SK-N-SH (cell line): ENCODE results near the gene KIF21B. TPM values are rescaled to one million over a fixed set of nuclear protein-coding genes. Genes with fewer than 3 reads are reported as not detected.

ENCODE experiments used
- CTCF ChIA-PET: fragments of 300-600, 350-600 bp; formaldehyde crosslinking; extraction: SDS; loops from one replicate; lab custom pipeline; 2021; lab: Yijun Ruan, JAX
- POLR2A ChIA-PET: fragments of 350-600 bp; sonication (Branson Sonifier 250); formaldehyde crosslinking; extraction: SDS; loops from one replicate; lab custom pipeline; 2020; ENCODE audit warnings: antibody characterized with exemption, inconsistent platforms; lab: Yijun Ruan, JAX
- DNase-seq: peaks from one replicate; pipeline ENCODE4 v3.0.0; 2012
- H2AFZ ChIP-seq: fragments of 200-600 bp; sonication (generic); 2 replicates; pipeline ENCODE4 v1.8.1; 2016; ENCODE audit warnings: antibody characterized with exemption, mild to moderate bottlenecking, low read depth
- H3F3A ChIP-seq: fragments of 200-600 bp; sonication (generic); replicated peaks from 2 replicates; pipeline ENCODE3; 2016; ENCODE audit warnings: antibody characterized with exemption, mild to moderate bottlenecking; ENCODE audit not compliant: insufficient read depth
- H3K27ac ChIP-seq, 2 experiments: fragments of 200-500 bp in 1 of 2; fragments of 200-600 bp in 1 of 2; sonication (Bioruptor generic) in 1 of 2; sonication (generic), shearing (Covaris generic) in 1 of 2; 2 replicates each; pipeline versions ENCODE4 v1.5.1 to v1.6.1; 2014 to 2016; ENCODE audit warnings: low read depth in 2 of 2, inconsistent platforms in 1 of 2, low read length in 1 of 2, mild to moderate bottlenecking in 1 of 2, mixed read lengths in 1 of 2
- H3K27me3 ChIP-seq: fragments of 200-600 bp; sonication (generic), shearing (Covaris generic); 2 replicates; pipeline ENCODE4 v1.6.1; 2016; ENCODE audit warnings: mixed run types; ENCODE audit not compliant: insufficient read depth
- H3K36me3 ChIP-seq, 2 experiments: fragments of 200-500 bp in 1 of 2; fragments of 200-600 bp in 1 of 2; sonication (Bioruptor generic) in 1 of 2; sonication (generic) in 1 of 2; replicated peaks in 1 of 2; 2 replicates each; pipeline versions ENCODE3 to v1.5.1; 2014 to 2016; ENCODE audit warnings: low read length in 1 of 2, mild to moderate bottlenecking in 1 of 2; ENCODE audit not compliant: insufficient read depth in 2 of 2, control insufficient read depth in 1 of 2
- H3K4me1 ChIP-seq, 2 experiments: fragments of 200-500 bp in 1 of 2; fragments of 200-600 bp in 1 of 2; sonication (Bioruptor generic) in 1 of 2; sonication (generic), shearing (Covaris generic) in 1 of 2; 2 replicates each; pipeline versions ENCODE4 v1.5.1 to v1.6.1; 2014 to 2016; ENCODE audit warnings: low read depth in 1 of 2, low read length in 1 of 2, mixed run types in 1 of 2; ENCODE audit not compliant: insufficient read depth in 2 of 2, control insufficient read depth in 1 of 2
- H3K4me2 ChIP-seq: fragments of 200-600 bp; sonication (generic), shearing (Covaris generic); 2 replicates; pipeline ENCODE4 v1.6.1; 2017; ENCODE audit warnings: mixed run types
- H3K4me3 ChIP-seq, 2 experiments: fragments of 200-500 bp in 1 of 2; fragments of 200-600 bp in 1 of 2; sonication (Bioruptor generic) in 1 of 2; sonication (generic), shearing (Covaris generic) in 1 of 2; 2 replicates each; pipeline versions ENCODE4 v1.5.1 to v1.8.1; 2014 to 2016; ENCODE audit warnings: low read depth in 2 of 2, inconsistent platforms in 1 of 2, low read length in 1 of 2, mild to moderate bottlenecking in 1 of 2, mixed read lengths in 1 of 2, moderate library complexity in 1 of 2
- H3K79me2 ChIP-seq: fragments of 200-600 bp; sonication (generic); 2 replicates; pipeline ENCODE4 v1.8.1; 2017; ENCODE audit warnings: mild to moderate bottlenecking; ENCODE audit not compliant: insufficient read depth
- H3K9ac ChIP-seq: fragments of 200-600 bp; sonication (generic); 2 replicates; pipeline ENCODE4 v1.6.1; 2017; ENCODE audit warnings: mixed run types
- H3K9me2 ChIP-seq: fragments of 200-600 bp; sonication (generic); 2 replicates; pipeline ENCODE4 v1.6.1; 2017; ENCODE audit warnings: mixed run types
- H3K9me3 ChIP-seq: fragments of 200-600 bp; sonication (generic); 2 replicates; pipeline ENCODE4 v1.6.1; 2017; ENCODE audit warnings: mixed run types, mild to moderate bottlenecking, moderate library complexity
- H4K20me1 ChIP-seq: fragments of 200-600 bp; sonication (generic); 2 replicates; pipeline ENCODE4 v1.6.1; 2017; ENCODE audit warnings: mild to moderate bottlenecking, mixed run types; ENCODE audit not compliant: insufficient read depth
- FOSL2 ChIP-seq: IDR thresholded peaks from 2 replicates; pipeline ENCODE4 v1.4.0; 2012; ENCODE audit warnings: low read depth, mild to moderate bottlenecking, moderate library complexity, borderline replicate concordance
- FOXJ3 ChIP-seq: sonication (generic); formaldehyde crosslinking; IDR thresholded peaks from 2 replicates; pipeline ENCODE4 v1.5.1; 2020; ENCODE audit warnings: mild to moderate bottlenecking, missing genetic modification reagents
- GABPA ChIP-seq: IDR thresholded peaks from 2 replicates; pipeline ENCODE4 v1.4.0; 2012; ENCODE audit warnings: low read depth, mild to moderate bottlenecking
- GATA2 ChIP-seq: sonication (generic); formaldehyde crosslinking; IDR thresholded peaks from 2 replicates; pipeline ENCODE4 v1.5.0; 2020; ENCODE audit warnings: mild to moderate bottlenecking, missing genetic modification reagents
- JUND ChIP-seq: IDR thresholded peaks from 2 replicates; pipeline ENCODE4 v1.4.0; 2012
- NFIC ChIP-seq: IDR thresholded peaks from 2 replicates; pipeline ENCODE4 v1.4.0; 2012; ENCODE audit warnings: borderline replicate concordance
- NRF1 ChIP-seq: IDR thresholded peaks from 2 replicates; pipeline ENCODE4 v1.6.1; 2012; ENCODE audit warnings: low read depth, mild to moderate bottlenecking, low read length
- POLR2AphosphoS5 ChIP-seq: IDR thresholded peaks from 2 replicates; pipeline ENCODE4 v1.6.1; 2012; ENCODE audit warnings: low read depth, low read length
- RAD21 ChIP-seq: IDR thresholded peaks from 2 replicates; pipeline ENCODE4 v1.6.1; 2012; ENCODE audit warnings: mild to moderate bottlenecking, low read length
- RCOR1 ChIP-seq: fragments of 150-350 bp; IDR thresholded peaks from 2 replicates; pipeline ENCODE4 v1.6.1; 2017; ENCODE audit warnings: antibody characterized with exemption, low read length
- RFX5 ChIP-seq: IDR thresholded peaks from 2 replicates; pipeline ENCODE4 v1.6.1; 2012; ENCODE audit warnings: mild to moderate bottlenecking, improper control_type of control experiment, low read length
- SIN3A ChIP-seq: IDR thresholded peaks from 2 replicates; pipeline ENCODE4 v1.6.1; 2012; ENCODE audit warnings: low read depth, mild to moderate bottlenecking, low read length, moderate library complexity, borderline replicate concordance
- TAF1 ChIP-seq: IDR thresholded peaks from 2 replicates; pipeline ENCODE4 v1.6.1; 2012; ENCODE audit warnings: low read depth, mild to moderate bottlenecking, low read length, moderate library complexity, borderline replicate concordance
- TCF12 ChIP-seq: IDR thresholded peaks from 2 replicates; pipeline ENCODE4 v1.4.0; 2012
- WGBS: methylation state at CpG from one replicate; pipeline ENCODE4 v1.1.6; 2017; ENCODE audit warnings: low lambda C conversion rate; 5-methylcytosine and 5-hydroxymethylcytosine counted together
- polyA plus RNA-seq, 3 experiments: library from polyadenylated mRNA; depleted of rRNA; stranded (reverse); fragments of >200 nt; gene quantifications; 2 replicates each; pipeline ENCODE4 v1.2.3, GENCODE V29; 2012
- TF ChIP-seq, protein P1 (sequence below): IDR thresholded peaks from 2 replicates; pipeline ENCODE4 v1.4.0; 2012; ENCODE audit warnings: low read depth, borderline replicate concordance
- TF ChIP-seq, protein P2 (sequence below): IDR thresholded peaks from 2 replicates; pipeline ENCODE4; 2012
- TF ChIP-seq, protein P3 (sequence below): fragments of 150-350 bp; IDR thresholded peaks from 2 replicates; pipeline ENCODE4 v1.6.1; 2016; ENCODE audit warnings: mild to moderate bottlenecking, low read depth, low read length
- TF ChIP-seq, protein P4 (sequence below): fragments of 150-350 bp; IDR thresholded peaks from 2 replicates; pipeline ENCODE4 v1.6.1; 2017; ENCODE audit warnings: antibody characterized with exemption, low read length, low read depth, borderline replicate concordance
- TF ChIP-seq, protein P5 (sequence below): IDR thresholded peaks from 2 replicates; pipeline ENCODE4 v1.4.0; 2012; ENCODE audit warnings: low read depth, borderline replicate concordance

KIF21B gene
- polyA plus RNA-seq, 1 of the 3 experiments (the other 2 are of a cell fraction), result 0.26 TPM

GRCh38 chr1:201053155-201053860 lies 29.8 kb upstream of the KIF21B start:
- no peak overlapping the region for H2AFZ ChIP-seq
- CTCF ChIA-PET, result interaction anchor here (1.6 to 21.0 kb wide), 3 partner anchors 11 to 84 kb away, joined by 5 to 277 read pairs (median 8); no protein-coding TSS in a partner anchor
- H3K9me3 ChIP-seq, result no peaks in the 10 kb centered on the region
- H3K4me2 ChIP-seq, result no peak overlapping the region
- H3K9me2 ChIP-seq, result no peaks in the 10 kb centered on the region
- DNase-seq, result peak; percentile 39
- no peaks in the 10 kb centered on the region for H3K79me2 ChIP-seq
- 67% methylated on average over 20 of the region's 22 CpGs for WGBS
- POLR2A ChIA-PET, result no interaction called here
- peaks cover 35% of the 10 kb centered on the region for H3K27me3 ChIP-seq
- H4K20me1 ChIP-seq, result no peaks in the 10 kb centered on the region
- H3F3A ChIP-seq, result no peaks in the 10 kb centered on the region
- TF ChIP-seq, protein P1, sequence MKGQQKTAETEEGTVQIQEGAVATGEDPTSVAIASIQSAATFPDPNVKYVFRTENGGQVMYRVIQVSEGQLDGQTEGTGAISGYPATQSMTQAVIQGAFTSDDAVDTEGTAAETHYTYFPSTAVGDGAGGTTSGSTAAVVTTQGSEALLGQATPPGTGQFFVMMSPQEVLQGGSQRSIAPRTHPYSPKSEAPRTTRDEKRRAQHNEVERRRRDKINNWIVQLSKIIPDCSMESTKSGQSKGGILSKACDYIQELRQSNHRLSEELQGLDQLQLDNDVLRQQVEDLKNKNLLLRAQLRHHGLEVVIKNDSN, result no peak
- TF ChIP-seq NRF1 (no peak), SIN3A (no peak), FOXJ3 (CRISPR knock-in tag) (no peak)
- no peak overlapping the region for H3K9ac ChIP-seq
- no peak overlapping the region for H3K27ac ChIP-seq
- no peak overlapping the region for H3K4me3 ChIP-seq
- no peaks in the 10 kb centered on the region for H3K36me3 ChIP-seq
- H3K4me1 ChIP-seq, result peaks cover 0 to 12% of the 10 kb centered on the region in 2 experiments; a peak in 1 of 4 replicates

DNA sequence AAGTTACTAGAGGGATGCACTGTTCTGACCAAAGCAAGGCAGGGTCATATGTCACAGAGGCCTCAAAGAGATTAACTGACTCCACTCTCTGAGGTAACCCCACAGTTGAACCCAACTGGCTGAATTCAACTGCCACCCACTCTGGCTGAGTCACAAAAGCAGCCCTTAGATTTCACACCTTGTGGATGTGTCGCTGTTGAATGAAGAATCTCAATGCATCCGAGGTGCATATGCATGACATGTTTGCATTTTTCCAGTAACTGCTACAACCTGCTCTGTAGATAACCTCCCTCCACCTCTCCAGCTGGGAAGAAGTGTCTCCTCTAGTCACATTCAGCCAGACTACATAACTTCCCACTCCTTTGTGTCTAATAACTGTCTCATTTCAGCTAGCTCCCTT lies 27.9 kb upstream of the KIF21B start:
- H2AFZ ChIP-seq, result no peak overlapping the region
- H3K36me3 ChIP-seq, result no peaks in the 10 kb centered on the region
- no peaks in the 10 kb centered on the region for H3K9me3 ChIP-seq
- no peaks in the 10 kb centered on the region for H4K20me1 ChIP-seq
- WGBS, result 62% methylated on average over 2 of the region's 2 CpGs
- peaks cover 0 to 11% of the 10 kb centered on the region in 2 experiments; a peak in 1 of 4 replicates for H3K4me1 ChIP-seq
- DNase-seq, result no peak
- no peaks in the 10 kb centered on the region for H3K9me2 ChIP-seq
- POLR2A ChIA-PET, result no interaction called here
- no peak overlapping the region for H3K4me3 ChIP-seq
- H3K27me3 ChIP-seq, result peaks cover 51% of the 10 kb centered on the region
- H3F3A ChIP-seq, result no peaks in the 10 kb centered on the region
- no peaks in the 10 kb centered on the region for H3K79me2 ChIP-seq
- H3K27ac ChIP-seq, result no peak overlapping the region
- H3K4me2 ChIP-seq, result no peak overlapping the region
- H3K9ac ChIP-seq, result no peak overlapping the region
- CTCF ChIA-PET, result interaction anchor here (1.6 to 21.0 kb wide), 3 partner anchors 9 to 82 kb away, joined by 4 to 277 read pairs (median 8); no protein-coding TSS in a partner anchor
- TF ChIP-seq, protein P2, sequence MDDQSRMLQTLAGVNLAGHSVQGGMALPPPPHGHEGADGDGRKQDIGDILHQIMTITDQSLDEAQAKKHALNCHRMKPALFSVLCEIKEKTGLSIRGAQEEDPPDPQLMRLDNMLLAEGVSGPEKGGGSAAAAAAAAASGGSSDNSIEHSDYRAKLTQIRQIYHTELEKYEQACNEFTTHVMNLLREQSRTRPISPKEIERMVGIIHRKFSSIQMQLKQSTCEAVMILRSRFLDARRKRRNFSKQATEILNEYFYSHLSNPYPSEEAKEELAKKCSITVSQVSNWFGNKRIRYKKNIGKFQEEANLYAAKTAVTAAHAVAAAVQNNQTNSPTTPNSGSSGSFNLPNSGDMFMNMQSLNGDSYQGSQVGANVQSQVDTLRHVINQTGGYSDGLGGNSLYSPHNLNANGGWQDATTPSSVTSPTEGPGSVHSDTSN, result no peak
- TF ChIP-seq FOXJ3 (CRISPR knock-in tag) (no peak), RCOR1 (no peak), GATA2 (CRISPR knock-in tag) (no peak), JUND (no peak), FOSL2 (no peak), TCF12 (no peak), SIN3A (no peak), RFX5 (no peak), TAF1 (no peak), NFIC (no peak), NRF1 (no peak), GABPA (no peak), RAD21 (no peak), POLR2AphosphoS5 (no peak)
- TF ChIP-seq, protein P3, sequence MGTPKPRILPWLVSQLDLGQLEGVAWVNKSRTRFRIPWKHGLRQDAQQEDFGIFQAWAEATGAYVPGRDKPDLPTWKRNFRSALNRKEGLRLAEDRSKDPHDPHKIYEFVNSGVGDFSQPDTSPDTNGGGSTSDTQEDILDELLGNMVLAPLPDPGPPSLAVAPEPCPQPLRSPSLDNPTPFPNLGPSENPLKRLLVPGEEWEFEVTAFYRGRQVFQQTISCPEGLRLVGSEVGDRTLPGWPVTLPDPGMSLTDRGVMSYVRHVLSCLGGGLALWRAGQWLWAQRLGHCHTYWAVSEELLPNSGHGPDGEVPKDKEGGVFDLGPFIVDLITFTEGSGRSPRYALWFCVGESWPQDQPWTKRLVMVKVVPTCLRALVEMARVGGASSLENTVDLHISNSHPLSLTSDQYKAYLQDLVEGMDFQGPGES, result no peak
- TF ChIP-seq, protein P4, sequence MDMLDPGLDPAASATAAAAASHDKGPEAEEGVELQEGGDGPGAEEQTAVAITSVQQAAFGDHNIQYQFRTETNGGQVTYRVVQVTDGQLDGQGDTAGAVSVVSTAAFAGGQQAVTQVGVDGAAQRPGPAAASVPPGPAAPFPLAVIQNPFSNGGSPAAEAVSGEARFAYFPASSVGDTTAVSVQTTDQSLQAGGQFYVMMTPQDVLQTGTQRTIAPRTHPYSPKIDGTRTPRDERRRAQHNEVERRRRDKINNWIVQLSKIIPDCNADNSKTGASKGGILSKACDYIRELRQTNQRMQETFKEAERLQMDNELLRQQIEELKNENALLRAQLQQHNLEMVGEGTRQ, result no peak
- TF ChIP-seq, protein P5, sequence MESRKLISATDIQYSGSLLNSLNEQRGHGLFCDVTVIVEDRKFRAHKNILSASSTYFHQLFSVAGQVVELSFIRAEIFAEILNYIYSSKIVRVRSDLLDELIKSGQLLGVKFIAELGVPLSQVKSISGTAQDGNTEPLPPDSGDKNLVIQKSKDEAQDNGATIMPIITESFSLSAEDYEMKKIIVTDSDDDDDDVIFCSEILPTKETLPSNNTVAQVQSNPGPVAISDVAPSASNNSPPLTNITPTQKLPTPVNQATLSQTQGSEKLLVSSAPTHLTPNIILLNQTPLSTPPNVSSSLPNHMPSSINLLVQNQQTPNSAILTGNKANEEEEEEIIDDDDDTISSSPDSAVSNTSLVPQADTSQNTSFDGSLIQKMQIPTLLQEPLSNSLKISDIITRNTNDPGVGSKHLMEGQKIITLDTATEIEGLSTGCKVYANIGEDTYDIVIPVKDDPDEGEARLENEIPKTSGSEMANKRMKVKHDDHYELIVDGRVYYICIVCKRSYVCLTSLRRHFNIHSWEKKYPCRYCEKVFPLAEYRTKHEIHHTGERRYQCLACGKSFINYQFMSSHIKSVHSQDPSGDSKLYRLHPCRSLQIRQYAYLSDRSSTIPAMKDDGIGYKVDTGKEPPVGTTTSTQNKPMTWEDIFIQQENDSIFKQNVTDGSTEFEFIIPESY, result no peak
